Activated CD8-positive, alpha-beta T cell treated with anti-CD3 and anti-CD28 coated beads, Interleukin-2, amount 10 ng/mL, durations not matched to agents 7 days and 5 days (primary cell): ENCODE results near the gene ALKBH1. TPM values are rescaled to one million over a fixed set of nuclear protein-coding genes. Genes with fewer than 3 reads are reported as not detected.
A peak's percentile ranks its signal among the peaks of the same experiment; 100 is the strongest.

Source experiments
- ATAC-seq: fragments of 150-1000 bp; cut with Tn5 transposase; one replicate; pipeline ENCODE4 v1.10.0; 2021; ENCODE audit warnings: moderate library complexity
- CTCF ChIA-PET: fragments of 350-600 bp; sonication (Branson Sonifier 250); formaldehyde crosslinking; loops from one replicate; lab custom pipeline; 2021; ENCODE audit warnings: antibody characterized with exemption; lab: Charles Lee
- POLR2A ChIA-PET: fragments of 350-600 bp; sonication (Branson Sonifier 250); formaldehyde crosslinking; loops from one replicate; lab custom pipeline; 2021; ENCODE audit warnings: antibody characterized with exemption; lab: Charles Lee
- DNase-seq: peaks from one replicate; pipeline ENCODE4 v3.0.0-alpha.2; 2020
- H3K27ac Mint-ChIP-seq: one replicate; pipeline ENCODE4 v1.8.0; 2021; ENCODE audit warnings: mild to moderate bottlenecking, mixed read lengths
- H3K27me3 Mint-ChIP-seq: one replicate; pipeline ENCODE4 v1.8.0; 2021; ENCODE audit warnings: low read depth, mixed read lengths
- H3K36me3 Mint-ChIP-seq: one replicate; pipeline ENCODE4 v1.8.0; 2021; ENCODE audit warnings: low read depth, mixed read lengths
- H3K4me1 Mint-ChIP-seq: one replicate; pipeline ENCODE4 v1.8.0; 2021; ENCODE audit warnings: low read depth, mixed read lengths
- H3K4me3 Mint-ChIP-seq: one replicate; pipeline ENCODE4 v1.8.0; 2021; ENCODE audit warnings: mild to moderate bottlenecking, mixed read lengths
- H3K9me3 Mint-ChIP-seq: one replicate; pipeline ENCODE4 v1.8.0; 2022; ENCODE audit warnings: mixed read lengths; ENCODE audit not compliant: insufficient read depth
- total RNA-seq, 2 experiments: library from RNA; stranded (reverse); gene quantifications; one replicate each; pipeline ENCODE4 v1.2.3, GENCODE V29; 2021

The ALKBH1 gene
- total RNA-seq, 2 experiments from 2014 or later = 12.9 to 14.8 TPM

GRCh38 chr14:77717608-77718305 is 9.9 kb upstream of the ALKBH1 start:
- CTCF ChIA-PET = no interaction called here

DNA sequence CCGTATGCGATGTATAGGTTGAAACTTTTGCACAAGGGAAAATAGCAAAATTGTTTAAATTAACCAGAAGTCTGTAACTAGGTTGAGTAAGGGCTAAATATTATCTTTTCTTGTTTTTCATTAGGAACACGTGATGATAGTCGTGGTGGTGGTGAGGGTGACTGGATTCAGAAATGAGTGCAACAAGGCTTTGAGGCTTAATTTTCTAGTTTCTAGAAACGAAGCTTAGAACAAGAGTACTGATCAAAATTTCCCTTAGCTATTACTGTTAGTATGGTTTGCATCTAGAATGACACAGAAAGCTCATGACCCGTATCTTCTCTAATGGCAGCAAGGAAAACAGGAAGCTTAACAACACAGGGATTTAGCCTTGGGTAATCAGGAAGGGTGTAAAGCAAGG is 7.1 kb upstream of the ALKBH1 start:
- no peak for ATAC-seq
- Mint-ChIP-seq H3K9me3 (no peaks in the 10 kb centered on the region), H3K36me3 (peaks cover 52% of the 10 kb centered on the region), H3K27ac (no peak overlapping the region), H3K4me3 (no peak overlapping the region), H3K4me1 (peaks cover 12% of the 10 kb centered on the region), H3K27me3 (no peaks in the 10 kb centered on the region)
- no peak for DNase-seq
- ChIA-PET POLR2A (no interaction called here), CTCF (interaction anchor here (0.6 to 1.0 kb wide), 2 partner anchors 18 to 394 kb away, joined by 3 read pairs; partner anchors contain the start of gene GSTZ1)

More at GRCh38 chr14:77717608-77718305, 9.9 kb upstream of the ALKBH1 start:
- POLR2A ChIA-PET = interaction anchor here (0.6 kb wide), 1 partner anchor 17 kb away, joined by 3 read pairs; no protein-coding TSS in a partner anchor
- H3K36me3 Mint-ChIP-seq = peaks cover 55% of the 10 kb centered on the region
- ATAC-seq (no peak), DNase-seq (no peak)
- no peaks in the 10 kb centered on the region for H3K27me3 Mint-ChIP-seq
- H3K27ac Mint-ChIP-seq = no peak overlapping the region
- no peak overlapping the region for H3K4me3 Mint-ChIP-seq
- H3K4me1 Mint-ChIP-seq = peaks cover 4% of the 10 kb centered on the region
- no peaks in the 10 kb centered on the region for H3K9me3 Mint-ChIP-seq

- ChIA-PET POLR2A (no interaction called here), CTCF (no interaction called here)
- H3K27me3 Mint-ChIP-seq = no peaks in the 10 kb centered on the region
- H3K4me1 Mint-ChIP-seq = peaks cover 31% of the 10 kb centered on the region
- H3K4me3 Mint-ChIP-seq = no peak overlapping the region
- H3K9me3 Mint-ChIP-seq = no peaks in the 10 kb centered on the region
- peaks cover 41% of the 10 kb centered on the region for H3K36me3 Mint-ChIP-seq
- no peak overlapping the region for H3K27ac Mint-ChIP-seq
- ATAC-seq (no peak), DNase-seq (no peak)
Observed at GRCh38 chr14:77710364-77710763, 2.5 kb upstream of the ALKBH1 start.

DNA sequence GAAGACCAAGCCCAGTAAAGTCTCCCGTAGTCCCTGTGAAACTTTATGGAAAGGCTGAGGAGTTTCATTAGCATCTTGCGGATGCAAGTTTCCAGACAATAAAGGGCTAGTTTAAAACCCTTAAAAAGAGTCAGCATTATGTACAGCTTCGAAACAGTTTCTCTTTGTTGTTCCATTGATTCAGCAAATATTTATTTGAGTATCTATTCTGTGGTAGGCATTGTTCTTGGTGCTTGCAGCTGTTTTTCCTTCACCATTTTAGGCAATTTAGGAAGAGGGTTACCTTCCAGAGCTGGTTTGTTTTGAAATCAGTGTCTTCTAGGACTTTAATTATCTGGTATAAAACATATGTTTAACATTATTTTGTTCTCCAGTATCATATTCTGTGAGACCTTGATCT is 1.6 kb upstream of the ALKBH1 start:
- Mint-ChIP-seq H3K27ac (peak overlapping the region; percentile 3), H3K9me3 (no peaks in the 10 kb centered on the region), H3K4me1 (peaks cover 28% of the 10 kb centered on the region), H3K36me3 (peaks cover 37% of the 10 kb centered on the region), H3K4me3 (peak overlapping the region; percentile 89), H3K27me3 (no peaks in the 10 kb centered on the region)
- DNase-seq (no peak), ATAC-seq (no peak)
- ChIA-PET POLR2A (interaction anchor here (1.5 kb wide), 1 partner anchor 102 kb away, joined by 3 read pairs; no protein-coding TSS in a partner anchor), CTCF (interaction anchor here (0.7 to 5.0 kb wide), 3 partner anchors 11 to 393 kb away, joined by 3 to 24 read pairs (median 3); no protein-coding TSS in a partner anchor)

- Mint-ChIP-seq H3K27ac (peak overlapping the region; percentile 90), H3K4me3 (peak overlapping the region; percentile 89), H3K9me3 (no peaks in the 10 kb centered on the region), H3K36me3 (peaks cover 43% of the 10 kb centered on the region), H3K27me3 (no peaks in the 10 kb centered on the region), H3K4me1 (peaks cover 28% of the 10 kb centered on the region)
- CTCF ChIA-PET = interaction anchor here (0.7 to 5.0 kb wide), 4 partner anchors 12 to 393 kb away, joined by 3 to 24 read pairs (median 4); no protein-coding TSS in a partner anchor
- no peak for DNase-seq
- POLR2A ChIA-PET = interaction anchor here (0.6 to 1.6 kb wide), 6 partner anchors 9 to 252 kb away, joined by 3 to 4 read pairs (median 3); partner anchors contain the start of gene VIPAS39
- no peak for ATAC-seq
Observed at GRCh38 chr14:77708749-77709148, 926 bp upstream of the ALKBH1 start.

GRCh38 chr14:77707355-77707723 is 484 bp downstream of the ALKBH1 start:
- Mint-ChIP-seq H3K4me3 (peak overlapping the region; percentile 89), H3K27ac (peak overlapping the region; percentile 90), H3K9me3 (no peaks in the 10 kb centered on the region), H3K36me3 (peaks cover 35% of the 10 kb centered on the region), H3K27me3 (no peaks in the 10 kb centered on the region), H3K4me1 (peaks cover 26% of the 10 kb centered on the region)
- DNase-seq (peak; percentile 38), ATAC-seq (peak; percentile 31)
- ChIA-PET CTCF (interaction anchor here (1.4 to 5.0 kb wide), 2 partner anchors 13 to 248 kb away, joined by 4 to 24 read pairs; no protein-coding TSS in a partner anchor), POLR2A (interaction anchor here (1.6 kb wide), 1 partner anchor 154 kb away, joined by 4 read pairs; no protein-coding TSS in a partner anchor)

DNA sequence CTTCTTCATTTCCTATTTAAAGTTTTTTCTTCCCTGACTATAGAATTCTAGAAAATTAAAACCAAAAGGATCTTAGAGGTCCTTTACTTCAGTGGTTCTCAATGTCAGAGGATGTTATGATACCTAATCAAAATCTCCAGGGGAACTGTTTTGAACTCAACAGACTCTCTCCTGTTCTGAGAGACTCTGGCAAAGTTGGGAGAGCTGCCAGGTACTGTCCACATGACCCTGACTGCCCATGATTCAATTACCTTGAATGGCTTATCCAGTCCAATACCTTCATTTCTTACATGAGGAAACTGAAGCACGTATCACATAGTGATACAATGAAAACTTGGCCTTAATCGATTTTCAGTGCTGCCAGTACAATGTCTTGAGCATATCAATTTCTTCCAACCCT is 16.6 kb downstream of the ALKBH1 start:
- POLR2A ChIA-PET = no interaction called here

DNA sequence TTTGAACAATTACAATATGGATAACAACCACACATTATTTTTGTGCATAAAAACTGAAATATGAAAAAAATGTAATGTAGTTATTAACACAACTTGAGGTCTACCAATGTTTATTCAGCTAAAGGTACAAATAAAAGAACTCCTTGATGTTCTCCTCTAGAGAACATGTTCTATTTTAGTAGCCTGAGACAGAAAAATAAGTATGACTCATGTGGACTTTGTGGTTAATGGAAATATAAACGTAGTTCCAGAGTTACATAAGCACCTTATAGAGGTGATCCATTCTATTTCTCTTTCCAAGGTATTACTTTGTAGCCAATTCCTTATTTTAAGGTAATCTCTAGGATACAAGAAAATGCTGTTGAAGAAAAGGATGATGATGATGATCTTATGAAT is 25.7 kb downstream of the ALKBH1 start:
- peaks cover 10% of the 10 kb centered on the region for H3K36me3 Mint-ChIP-seq
- DNase-seq (no peak), ATAC-seq (no peak)
- no peak overlapping the region for H3K27ac Mint-ChIP-seq
- H3K4me1 Mint-ChIP-seq = peaks cover 2% of the 10 kb centered on the region
- no peaks in the 10 kb centered on the region for H3K9me3 Mint-ChIP-seq
- no peak overlapping the region for H3K4me3 Mint-ChIP-seq
- ChIA-PET POLR2A (no interaction called here), CTCF (no interaction called here)
- no peaks in the 10 kb centered on the region for H3K27me3 Mint-ChIP-seq

More for the DNA sequence above, 16.6 kb downstream of the ALKBH1 start:
- no peak overlapping the region for H3K27ac Mint-ChIP-seq
- ATAC-seq = no peak
- CTCF ChIA-PET = no interaction called here
- H3K36me3 Mint-ChIP-seq = peaks cover 29% of the 10 kb centered on the region
- no peaks in the 10 kb centered on the region for H3K27me3 Mint-ChIP-seq
- DNase-seq = no peak
- H3K4me1 Mint-ChIP-seq = no peaks in the 10 kb centered on the region
- H3K9me3 Mint-ChIP-seq = no peaks in the 10 kb centered on the region
- no peak overlapping the region for H3K4me3 Mint-ChIP-seq

- Mint-ChIP-seq H3K9me3 (no peaks in the 10 kb centered on the region), H3K4me1 (peaks cover 2% of the 10 kb centered on the region), H3K27me3 (no peaks in the 10 kb centered on the region), H3K36me3 (peaks cover 10% of the 10 kb centered on the region), H3K27ac (no peak overlapping the region), H3K4me3 (no peak overlapping the region)
- no peak for ATAC-seq
- ChIA-PET POLR2A (no interaction called here), CTCF (no interaction called here)
- no peak for DNase-seq
Observed at GRCh38 chr14:77681196-77682157, 26.3 kb downstream of the ALKBH1 start.

DNA sequence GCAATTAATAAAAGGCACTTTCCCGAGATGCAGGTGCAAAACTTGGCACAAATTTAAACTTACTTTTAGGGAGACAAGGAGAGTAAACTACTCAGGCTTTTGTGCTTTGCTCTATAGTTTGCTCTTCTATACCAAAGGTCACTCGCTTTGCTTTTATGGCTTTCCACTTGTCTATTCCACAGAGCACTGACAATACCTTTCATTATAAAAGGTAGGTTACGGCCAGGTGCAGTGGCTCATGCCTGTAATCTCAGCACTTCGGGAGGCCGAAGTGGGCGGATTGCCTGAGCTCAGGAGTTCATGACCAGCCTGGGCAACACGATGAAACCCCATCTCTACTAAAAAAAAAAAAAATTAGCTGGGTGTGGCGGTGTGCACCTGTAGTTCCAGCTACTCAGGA is 32.9 kb downstream of the ALKBH1 start:
- ChIA-PET CTCF (no interaction called here), POLR2A (no interaction called here)
- Mint-ChIP-seq H3K27ac (no peak overlapping the region), H3K36me3 (peaks cover 34% of the 10 kb centered on the region), H3K4me3 (no peak overlapping the region), H3K9me3 (no peaks in the 10 kb centered on the region), H3K27me3 (no peaks in the 10 kb centered on the region), H3K4me1 (no peaks in the 10 kb centered on the region)
- DNase-seq (no peak), ATAC-seq (no peak)

DNA sequence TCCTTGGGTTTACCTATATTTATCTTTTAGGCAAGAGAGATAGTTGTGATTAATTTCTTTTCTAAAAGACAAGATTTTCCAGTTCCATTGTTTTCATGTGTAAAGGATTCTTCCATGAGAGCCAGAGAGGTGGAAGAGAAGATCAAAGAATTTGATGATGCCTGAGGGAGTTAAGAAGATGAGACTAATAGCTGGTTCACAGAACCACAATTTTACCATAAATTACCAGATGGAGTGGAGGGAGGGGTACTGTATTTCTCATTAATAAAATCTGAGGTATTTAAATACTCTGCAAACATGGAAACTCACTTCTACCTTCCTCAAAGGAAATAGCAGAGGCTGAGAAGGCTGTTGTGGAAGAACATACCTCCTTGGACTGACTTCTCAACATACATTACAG is 34.6 kb downstream of the ALKBH1 start:
- ATAC-seq (no peak), DNase-seq (no peak)
- Mint-ChIP-seq H3K36me3 (peaks cover 28% of the 10 kb centered on the region), H3K4me1 (no peaks in the 10 kb centered on the region), H3K9me3 (no peaks in the 10 kb centered on the region), H3K4me3 (no peak overlapping the region), H3K27me3 (no peaks in the 10 kb centered on the region), H3K27ac (no peak overlapping the region)
- ChIA-PET CTCF (no interaction called here), POLR2A (no interaction called here)
